Loucy (cell line): ENCODE measurements around the gene UTY.

Source experiments
- EZH2phosphoT487 ChIP-seq: fragments of 200-600 bp; IDR thresholded peaks from 2 replicates; pipeline ENCODE4 v1.6.1; 2018; ENCODE audit warnings: antibody characterized with exemption, mild to moderate bottlenecking, moderate library complexity, borderline replicate concordance
- TF ChIP-seq, protein P1 (sequence below): fragments of 200-600 bp; sonication (generic); conservative IDR thresholded peaks from 2 replicates; pipeline ENCODE4 v1.5.1; 2014; ENCODE audit warnings: mild to moderate bottlenecking, antibody characterized with exemption, low read length

DNA sequence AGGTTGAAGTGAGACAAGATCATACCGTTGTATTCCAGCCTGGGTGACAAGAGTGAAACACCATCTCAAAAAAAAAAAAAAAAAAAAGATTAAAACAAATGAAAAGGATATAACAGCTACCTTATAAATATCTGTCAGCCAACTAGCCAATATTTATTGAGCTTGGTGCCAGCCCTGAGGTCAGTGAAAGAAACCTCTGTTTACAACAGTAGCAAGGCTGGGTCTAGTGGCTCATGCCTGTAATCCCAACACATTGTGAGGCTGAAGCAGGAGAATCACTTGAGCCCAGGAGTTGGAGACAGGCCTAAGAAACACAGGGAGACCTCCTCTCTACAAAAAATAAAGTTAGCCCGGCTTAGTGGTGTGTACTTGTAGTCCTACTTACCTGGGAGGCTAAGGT lies 12.6 kb upstream of the UTY start:
- TF ChIP-seq, protein P1, sequence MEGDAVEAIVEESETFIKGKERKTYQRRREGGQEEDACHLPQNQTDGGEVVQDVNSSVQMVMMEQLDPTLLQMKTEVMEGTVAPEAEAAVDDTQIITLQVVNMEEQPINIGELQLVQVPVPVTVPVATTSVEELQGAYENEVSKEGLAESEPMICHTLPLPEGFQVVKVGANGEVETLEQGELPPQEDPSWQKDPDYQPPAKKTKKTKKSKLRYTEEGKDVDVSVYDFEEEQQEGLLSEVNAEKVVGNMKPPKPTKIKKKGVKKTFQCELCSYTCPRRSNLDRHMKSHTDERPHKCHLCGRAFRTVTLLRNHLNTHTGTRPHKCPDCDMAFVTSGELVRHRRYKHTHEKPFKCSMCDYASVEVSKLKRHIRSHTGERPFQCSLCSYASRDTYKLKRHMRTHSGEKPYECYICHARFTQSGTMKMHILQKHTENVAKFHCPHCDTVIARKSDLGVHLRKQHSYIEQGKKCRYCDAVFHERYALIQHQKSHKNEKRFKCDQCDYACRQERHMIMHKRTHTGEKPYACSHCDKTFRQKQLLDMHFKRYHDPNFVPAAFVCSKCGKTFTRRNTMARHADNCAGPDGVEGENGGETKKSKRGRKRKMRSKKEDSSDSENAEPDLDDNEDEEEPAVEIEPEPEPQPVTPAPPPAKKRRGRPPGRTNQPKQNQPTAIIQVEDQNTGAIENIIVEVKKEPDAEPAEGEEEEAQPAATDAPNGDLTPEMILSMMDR, result no peak
- no peak for TF ChIP-seq EZH2phosphoT487
